ENCODE results near the gene SERPINA12.
"Not testable (repeated sequence)": the region's sequence is repeated elsewhere in the genome, so short reads cannot be mapped to it uniquely, and the experiment has no call there.

SERPINA12 gene

GRCh38 chr14:94521375-94522114 lies 12.3 kb upstream of the SERPINA12 start:
- H3K4me1 Mint-ChIP-seq (ENCODE audit: low read depth): no peaks in the 10 kb centered on the region
- H3K36me3 Mint-ChIP-seq (ENCODE audit: low read depth): no peaks in the 10 kb centered on the region
- no peak overlapping the region for H3K4me3 Mint-ChIP-seq
- H3K27ac Mint-ChIP-seq: no peak overlapping the region
- H3K9me3 Mint-ChIP-seq: peaks cover 9% of the 10 kb centered on the region
- DNase-seq: no peak
- H3K27me3 Mint-ChIP-seq: peaks cover 14% of the 10 kb centered on the region

DNA sequence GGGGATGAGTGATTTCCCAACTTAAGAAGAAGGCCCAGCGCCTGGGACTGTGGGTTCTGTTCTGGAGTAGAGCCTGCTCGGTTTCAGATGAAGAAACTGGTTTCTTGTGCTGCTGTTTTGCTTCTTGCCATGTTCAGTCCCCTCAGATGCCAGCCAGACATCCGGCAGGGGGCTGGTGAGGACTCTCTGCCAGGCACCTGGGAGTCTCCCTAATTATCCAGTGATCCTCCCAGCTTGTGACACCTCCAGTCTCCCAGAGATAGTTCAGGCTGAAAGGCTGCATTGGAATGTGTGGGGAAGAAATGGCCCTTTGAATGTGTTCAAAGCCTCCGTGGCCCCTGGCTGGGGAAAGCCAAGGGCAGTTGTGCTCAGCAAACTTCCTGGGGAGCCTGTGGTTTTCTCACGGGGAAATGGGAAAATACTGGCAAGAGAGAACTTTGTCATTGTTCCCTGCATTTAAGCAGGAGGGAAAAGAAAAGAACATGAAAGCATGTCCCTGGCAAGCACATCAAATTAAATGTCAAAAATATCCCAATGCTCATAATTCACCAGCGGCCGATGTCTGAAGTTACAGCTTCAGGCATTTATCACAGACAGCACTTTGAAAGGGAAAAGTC lies 8.5 kb upstream of the SERPINA12 start:
- DNase-seq: no peak
- H3K27ac Mint-ChIP-seq: no peak overlapping the region
- no peak overlapping the region for H3K4me3 Mint-ChIP-seq
- peaks cover 9% of the 10 kb centered on the region for H3K9me3 Mint-ChIP-seq
- no peaks in the 10 kb centered on the region for H3K4me1 Mint-ChIP-seq (ENCODE audit: low read depth)
- no peaks in the 10 kb centered on the region for H3K36me3 Mint-ChIP-seq (ENCODE audit: low read depth)
- H3K27me3 Mint-ChIP-seq: no peaks in the 10 kb centered on the region

GRCh38 chr14:94517248-94517640 lies 8.0 kb upstream of the SERPINA12 start:
- H3K27ac Mint-ChIP-seq: no peak overlapping the region
- H3K27me3 Mint-ChIP-seq: no peaks in the 10 kb centered on the region
- no peak overlapping the region for H3K4me3 Mint-ChIP-seq
- H3K9me3 Mint-ChIP-seq: peaks cover 9% of the 10 kb centered on the region
- DNase-seq: no peak
- H3K4me1 Mint-ChIP-seq (ENCODE audit: low read depth): no peaks in the 10 kb centered on the region
- H3K36me3 Mint-ChIP-seq (ENCODE audit: low read depth): no peaks in the 10 kb centered on the region

GRCh38 chr14:94515856-94516255 lies 6.6 kb upstream of the SERPINA12 start:
- H3K27me3 Mint-ChIP-seq: no peaks in the 10 kb centered on the region
- H3K9me3 Mint-ChIP-seq: peaks cover 9% of the 10 kb centered on the region
- no peak overlapping the region for H3K27ac Mint-ChIP-seq
- H3K36me3 Mint-ChIP-seq (ENCODE audit: low read depth): no peaks in the 10 kb centered on the region
- no peaks in the 10 kb centered on the region for H3K4me1 Mint-ChIP-seq (ENCODE audit: low read depth)
- no peak for DNase-seq
- H3K4me3 Mint-ChIP-seq: no peak overlapping the region

GRCh38 chr14:94515426-94515825 lies 6.2 kb upstream of the SERPINA12 start:
- Mint-ChIP-seq H3K9me3 (peaks cover 9% of the 10 kb centered on the region), H3K27ac (no peak overlapping the region), H3K4me3 (no peak overlapping the region), H3K36me3 (ENCODE audit: low read depth) (no peaks in the 10 kb centered on the region), H3K4me1 (ENCODE audit: low read depth) (no peaks in the 10 kb centered on the region), H3K27me3 (no peaks in the 10 kb centered on the region)
- no peak for DNase-seq

DNA sequence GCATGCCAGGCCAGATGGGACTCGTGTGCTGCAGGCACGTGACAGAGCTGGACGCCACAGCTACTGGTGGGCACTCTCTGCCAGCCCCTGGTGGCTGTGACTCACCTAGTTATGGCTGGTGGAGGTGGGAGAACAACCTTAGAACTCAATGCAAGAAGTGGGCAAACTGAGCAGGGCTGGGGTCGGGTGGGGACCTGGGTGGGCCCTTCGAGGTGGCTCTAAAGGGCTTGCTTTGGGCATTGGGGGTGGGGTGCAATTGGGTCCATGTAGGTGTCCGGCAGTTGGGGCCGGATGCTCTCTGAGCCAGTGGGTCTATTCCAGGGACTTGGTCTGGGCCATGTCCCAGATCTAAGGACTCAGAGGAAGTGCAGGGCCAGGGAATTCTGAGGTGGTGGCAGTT lies 5.1 kb upstream of the SERPINA12 start:
- peaks cover 7% of the 10 kb centered on the region for H3K9me3 Mint-ChIP-seq
- no peaks in the 10 kb centered on the region for H3K27me3 Mint-ChIP-seq
- H3K27ac Mint-ChIP-seq: no peak overlapping the region
- no peak overlapping the region for H3K4me3 Mint-ChIP-seq
- no peak for DNase-seq
- H3K36me3 Mint-ChIP-seq (ENCODE audit: low read depth): no peaks in the 10 kb centered on the region
- H3K4me1 Mint-ChIP-seq (ENCODE audit: low read depth): no peaks in the 10 kb centered on the region

- H3K36me3 Mint-ChIP-seq (ENCODE audit: low read depth); H3K27me3 Mint-ChIP-seq: not testable (repeated sequence)
These were observed 1.2 kb upstream of the SERPINA12 start for GRCh38 chr14:94510481-94510880.

DNA sequence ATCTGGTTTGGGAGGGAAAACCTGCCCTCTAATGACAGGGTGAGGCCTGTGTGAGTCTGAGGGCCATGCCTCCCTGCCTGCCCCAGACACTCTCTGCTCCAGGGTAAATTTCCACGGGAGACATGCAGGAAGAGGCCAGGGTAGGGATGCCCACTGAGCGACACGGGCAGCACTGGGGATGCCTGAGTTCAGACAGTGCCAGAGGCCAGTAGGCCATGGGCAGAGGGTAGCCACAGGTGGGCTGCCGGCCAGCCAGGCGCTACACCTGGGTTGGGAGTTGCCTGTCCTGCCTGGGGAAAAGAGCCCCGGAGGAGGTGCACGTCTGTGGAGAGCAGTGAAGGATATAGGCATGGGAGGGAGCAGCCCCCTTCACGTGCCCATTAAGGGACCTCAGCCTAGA lies 3.6 kb downstream of the SERPINA12 start:
- H3K36me3 Mint-ChIP-seq (ENCODE audit: low read depth): no peaks in the 10 kb centered on the region
- peaks cover 16% of the 10 kb centered on the region for H3K27me3 Mint-ChIP-seq
- H3K9me3 Mint-ChIP-seq: no peaks in the 10 kb centered on the region
- no peak overlapping the region for H3K4me3 Mint-ChIP-seq
- H3K27ac Mint-ChIP-seq: no peak overlapping the region
- H3K4me1 Mint-ChIP-seq (ENCODE audit: low read depth): no peaks in the 10 kb centered on the region
- no peak for DNase-seq

More at GRCh38 chr14:94510481-94510880, 1.2 kb upstream of the SERPINA12 start:
- H3K27ac Mint-ChIP-seq; H3K4me1 Mint-ChIP-seq (ENCODE audit: low read depth); DNase-seq; H3K4me3 Mint-ChIP-seq; H3K9me3 Mint-ChIP-seq: not testable (repeated sequence)

- Mint-ChIP-seq H3K9me3 (no peaks in the 10 kb centered on the region), H3K27ac (no peak overlapping the region), H3K4me1 (ENCODE audit: low read depth) (no peaks in the 10 kb centered on the region), H3K27me3 (peaks cover 16% of the 10 kb centered on the region), H3K4me3 (no peak overlapping the region), H3K36me3 (ENCODE audit: low read depth) (no peaks in the 10 kb centered on the region)
- DNase-seq: no peak
These were observed 4.1 kb downstream of the SERPINA12 start for GRCh38 chr14:94505206-94505605.

DNA sequence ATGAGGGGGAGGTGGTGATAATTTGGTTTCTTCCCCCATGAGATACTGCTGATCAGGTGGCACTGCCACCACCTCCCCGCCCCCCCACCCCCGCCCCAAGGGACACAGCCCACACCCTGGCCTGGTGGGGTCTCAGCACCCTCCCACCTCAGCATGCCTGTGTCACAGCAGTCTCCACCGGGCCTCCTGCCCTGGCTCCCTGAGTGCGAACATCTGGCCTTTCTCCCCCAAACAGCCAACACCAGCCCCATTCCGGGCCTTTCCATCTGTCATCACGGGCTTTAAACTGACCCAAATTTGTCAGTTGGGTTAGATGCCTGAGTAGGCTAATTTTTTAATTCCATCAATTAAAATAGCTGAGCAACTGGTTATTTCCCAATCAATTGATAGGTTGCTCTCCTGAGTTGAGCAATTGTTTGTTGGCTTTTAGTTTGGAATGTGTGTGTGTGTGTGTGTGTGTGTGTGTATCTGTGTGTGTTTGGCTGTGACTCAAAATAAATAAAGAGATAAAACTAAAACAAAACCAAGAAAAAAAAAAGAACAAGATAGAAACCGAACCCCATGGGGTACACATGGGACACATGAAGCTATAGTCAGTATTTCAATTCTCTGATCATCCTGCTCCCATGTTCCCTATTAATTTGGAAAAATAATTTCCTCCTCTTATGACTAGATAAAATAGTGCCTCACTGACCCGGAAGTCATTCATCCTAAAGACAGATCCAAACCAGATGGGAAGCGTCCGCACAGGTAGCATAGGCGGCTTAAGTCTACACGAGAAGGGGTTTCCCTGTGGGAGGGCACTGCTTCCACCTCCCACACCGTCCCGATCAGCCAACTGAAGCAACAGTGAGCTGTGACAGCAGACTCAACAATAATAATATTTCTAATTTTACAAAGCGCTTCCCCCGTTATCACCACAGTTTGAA lies 7.4 kb downstream of the SERPINA12 start:
- no peaks in the 10 kb centered on the region for H3K4me1 Mint-ChIP-seq (ENCODE audit: low read depth)
- H3K4me3 Mint-ChIP-seq: no peak overlapping the region
- H3K9me3 Mint-ChIP-seq: no peaks in the 10 kb centered on the region
- no peaks in the 10 kb centered on the region for H3K36me3 Mint-ChIP-seq (ENCODE audit: low read depth)
- no peak overlapping the region for H3K27ac Mint-ChIP-seq
- peaks cover 18% of the 10 kb centered on the region for H3K27me3 Mint-ChIP-seq
- DNase-seq: no peak

- H3K36me3 Mint-ChIP-seq (ENCODE audit: low read depth): no peaks in the 10 kb centered on the region
- H3K27me3 Mint-ChIP-seq: peaks cover 18% of the 10 kb centered on the region
- no peak overlapping the region for H3K27ac Mint-ChIP-seq
- no peaks in the 10 kb centered on the region for H3K9me3 Mint-ChIP-seq
- H3K4me1 Mint-ChIP-seq (ENCODE audit: low read depth): no peaks in the 10 kb centered on the region
- H3K4me3 Mint-ChIP-seq: no peak overlapping the region
- DNase-seq: no peak
These were observed 9.0 kb downstream of the SERPINA12 start for GRCh38 chr14:94500264-94500663.

- H3K9me3 Mint-ChIP-seq: no peaks in the 10 kb centered on the region
- no peaks in the 10 kb centered on the region for H3K4me1 Mint-ChIP-seq (ENCODE audit: low read depth)
- H3K36me3 Mint-ChIP-seq (ENCODE audit: low read depth): no peaks in the 10 kb centered on the region
- H3K4me3 Mint-ChIP-seq: no peak overlapping the region
- DNase-seq: no peak
- no peak overlapping the region for H3K27ac Mint-ChIP-seq
- H3K27me3 Mint-ChIP-seq: peaks cover 14% of the 10 kb centered on the region
These were observed 9.6 kb downstream of the SERPINA12 start for GRCh38 chr14:94499673-94500072.

- Mint-ChIP-seq H3K9me3 (no peaks in the 10 kb centered on the region), H3K36me3 (ENCODE audit: low read depth) (no peaks in the 10 kb centered on the region), H3K27me3 (peaks cover 12% of the 10 kb centered on the region), H3K4me3 (no peak overlapping the region), H3K4me1 (ENCODE audit: low read depth) (no peaks in the 10 kb centered on the region), H3K27ac (no peak overlapping the region)
- DNase-seq: no peak
These were observed 11.1 kb downstream of the SERPINA12 start for GRCh38 chr14:94498215-94498614.

DNA sequence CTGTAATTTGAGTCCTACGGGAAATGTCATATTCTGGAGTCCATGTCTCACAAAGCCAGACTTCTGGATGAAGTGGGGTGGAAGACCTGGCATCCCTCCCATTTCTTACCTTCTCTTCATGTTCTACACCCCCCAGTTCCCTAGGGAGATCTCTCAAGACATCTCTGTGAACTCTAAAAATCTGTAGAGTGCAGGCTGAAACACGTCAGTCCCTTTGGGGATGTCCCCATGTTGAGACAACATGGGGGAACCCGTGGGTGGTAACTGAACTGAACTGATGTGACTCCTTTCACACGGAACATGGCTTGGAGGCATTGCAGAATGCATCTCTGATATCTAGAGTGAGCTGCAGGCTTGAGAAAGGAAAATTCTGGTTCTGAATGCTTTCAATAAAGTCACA lies 15.2 kb downstream of the SERPINA12 start:
- H3K27ac Mint-ChIP-seq: no peak overlapping the region
- H3K27me3 Mint-ChIP-seq: peaks cover 8% of the 10 kb centered on the region
- no peaks in the 10 kb centered on the region for H3K9me3 Mint-ChIP-seq
- DNase-seq: no peak
- no peaks in the 10 kb centered on the region for H3K36me3 Mint-ChIP-seq (ENCODE audit: low read depth)
- no peaks in the 10 kb centered on the region for H3K4me1 Mint-ChIP-seq (ENCODE audit: low read depth)
- H3K4me3 Mint-ChIP-seq: no peak overlapping the region

DNA sequence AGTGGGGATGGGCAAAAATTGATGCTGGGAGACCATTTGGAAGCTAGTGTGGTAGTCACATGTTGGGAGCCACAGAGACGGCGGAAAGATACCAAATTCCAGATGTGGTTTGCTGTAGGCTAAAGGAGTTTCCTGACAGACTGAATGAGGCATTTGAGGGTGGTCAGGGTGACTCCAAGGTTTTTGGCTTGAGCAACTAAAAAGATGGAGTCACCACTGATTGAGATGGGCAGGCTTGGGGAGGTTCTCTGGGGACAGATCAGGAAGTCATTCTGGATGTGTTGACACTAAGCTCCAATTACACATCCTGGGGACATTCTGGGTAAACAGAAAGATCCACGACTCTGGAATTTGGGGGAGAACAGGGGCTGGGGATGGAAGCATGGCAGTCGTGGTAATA lies 17.8 kb downstream of the SERPINA12 start:
- Mint-ChIP-seq H3K27me3 (peaks cover 22% of the 10 kb centered on the region), H3K27ac (no peak overlapping the region), H3K4me1 (ENCODE audit: low read depth) (no peaks in the 10 kb centered on the region), H3K4me3 (no peak overlapping the region), H3K36me3 (ENCODE audit: low read depth) (no peaks in the 10 kb centered on the region), H3K9me3 (no peaks in the 10 kb centered on the region)
- no peak for DNase-seq
